GM21723 (cell line): ENCODE measurements around the gene WNT10A.
"Not testable (repeated sequence)": the region's sequence is repeated elsewhere in the genome, so short reads cannot be mapped to it uniquely, and the experiment has no call there.

Experiments
- ATAC-seq: cut with Tn5 transposase; IDR thresholded peaks from one replicate; pipeline ENCODE4 v1.9.1; 2021; ENCODE audit warnings: mild to moderate bottlenecking, moderate library complexity; ENCODE audit not compliant: unreplicated experiment

The WNT10A gene

GRCh38 chr2:218880102-218880858 is at the start of gene WNT10A:
TSS of gene WNT10A (plus strand) at chr2:218880852. CDS start at chr2:218880996, 144 bp downstream.
- ATAC-seq, result peak; percentile 74

GRCh38 chr2:218831378-218831990 is 49.2 kb upstream of the WNT10A start, which contains the start of gene PRKAG3:
TSS of gene PRKAG3 (minus strand) at chr2:218831803.
- ATAC-seq, result no peak

DNA sequence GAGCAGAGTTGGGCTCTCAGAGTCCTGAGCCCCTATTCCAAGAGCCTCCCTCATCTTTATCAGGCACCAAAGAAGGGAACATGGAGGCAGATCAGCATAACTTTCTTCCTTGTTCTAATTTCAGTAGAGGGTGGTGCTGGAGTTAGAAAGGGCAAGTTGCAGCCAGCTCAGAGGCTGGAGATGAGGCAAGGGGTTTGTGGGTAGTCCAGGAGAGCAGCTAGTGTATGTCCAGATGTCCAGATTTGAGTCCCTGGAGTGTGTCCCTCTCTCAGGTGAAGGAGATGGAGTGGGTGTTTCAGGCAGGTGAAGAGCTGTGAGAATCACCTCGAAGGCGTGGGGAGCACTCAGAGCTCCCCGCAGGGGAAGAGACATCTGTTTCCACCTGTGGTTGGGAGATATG is 48.6 kb upstream of the WNT10A start:
- no peak for ATAC-seq

GRCh38 chr2:218832520-218832919 is 48.1 kb upstream of the WNT10A start:
- ATAC-seq, result no peak

DNA sequence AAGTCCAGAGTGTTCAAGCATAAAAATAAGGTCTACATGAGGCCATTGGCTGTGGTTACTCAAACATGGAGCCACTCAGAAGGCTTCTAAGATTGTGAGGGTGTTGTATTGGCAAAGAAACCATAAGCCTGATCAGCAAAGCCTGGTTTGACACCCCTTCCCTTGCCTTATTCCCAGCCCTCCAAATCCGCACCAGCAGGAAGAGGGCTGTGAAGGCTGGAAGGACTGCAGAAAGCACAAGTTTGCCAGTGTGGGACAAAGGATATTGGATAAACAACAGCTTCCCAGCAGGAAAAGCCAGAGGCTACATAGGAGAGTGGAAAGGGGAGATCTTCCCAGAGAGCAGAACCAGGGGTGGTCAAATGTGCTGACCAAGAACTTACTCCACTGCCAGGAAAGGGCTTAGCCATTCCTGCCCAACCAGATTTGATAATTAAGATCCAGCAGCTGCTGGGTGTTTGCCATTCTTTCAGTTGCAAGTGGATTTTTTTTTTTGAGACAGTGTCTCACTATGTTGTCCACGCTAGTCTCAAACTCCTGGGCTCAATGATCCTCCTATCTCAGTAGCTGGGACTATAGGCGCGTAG is 47.5 kb upstream of the WNT10A start:
- ATAC-seq, result no peak

- ATAC-seq, result no peak
These were observed 46.0 kb upstream of the WNT10A start for GRCh38 chr2:218834685-218835084.

DNA sequence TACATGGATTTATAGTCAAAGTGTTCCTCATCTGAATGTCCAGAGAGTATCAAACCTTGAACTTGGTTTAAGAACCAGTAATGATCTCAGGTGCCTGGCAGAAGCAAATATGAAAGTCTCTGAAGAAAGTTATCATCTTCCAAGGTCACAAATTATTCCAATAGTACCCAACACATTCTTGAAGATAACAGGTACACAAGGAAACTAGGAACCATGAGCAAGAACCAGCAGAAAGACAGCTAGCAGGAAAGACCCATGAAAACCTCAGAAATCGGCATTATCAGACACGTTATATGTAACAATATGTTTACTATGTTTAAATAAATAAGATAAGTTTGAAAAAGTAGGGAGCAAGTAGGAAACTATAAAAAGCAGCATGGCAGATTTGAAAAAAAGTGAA is 43.2 kb upstream of the WNT10A start:
- no peak for ATAC-seq

- ATAC-seq, result no peak
These were observed 41.2 kb upstream of the WNT10A start for GRCh38 chr2:218839430-218839829.

GRCh38 chr2:218839888-218840287 is 40.8 kb upstream of the WNT10A start:
- ATAC-seq, result no peak

DNA sequence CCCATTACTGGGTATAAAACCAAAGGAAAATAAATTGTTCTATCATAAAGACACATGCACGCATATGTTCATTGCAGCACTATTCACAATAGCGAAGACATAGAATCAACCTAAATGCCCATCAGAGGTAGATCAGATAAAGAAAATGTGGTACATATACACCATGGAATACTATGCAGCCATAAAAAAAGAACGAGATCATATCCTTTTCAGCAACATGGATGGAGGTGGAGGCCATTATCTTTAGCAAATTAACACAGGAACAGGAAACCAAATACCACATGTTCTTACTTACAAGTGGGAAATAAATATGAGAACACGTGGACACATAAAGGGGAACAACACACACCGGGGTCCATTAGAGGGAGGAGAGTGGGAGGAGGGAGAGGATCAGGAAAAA is 36.3 kb upstream of the WNT10A start:
- not testable (repeated sequence) for ATAC-seq

DNA sequence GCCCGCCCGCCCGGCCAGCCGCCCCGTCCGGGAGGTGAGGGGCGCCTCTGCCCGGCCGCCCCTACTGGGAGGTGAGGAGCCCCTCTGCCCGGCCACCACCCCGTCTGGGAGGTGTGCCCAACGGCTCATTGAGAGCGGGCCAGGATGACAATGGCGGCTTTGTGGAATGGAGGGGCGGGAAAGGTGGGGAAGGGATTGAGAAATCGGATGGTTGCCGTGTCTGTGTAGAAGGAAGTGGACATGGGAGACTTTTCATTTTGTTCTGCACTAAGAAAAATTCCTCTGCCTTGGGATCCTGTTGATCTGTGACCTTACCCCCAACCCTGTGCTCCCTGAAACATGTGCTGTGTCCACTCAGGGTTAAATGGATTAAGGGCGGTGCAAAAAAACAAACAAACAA is 33.7 kb upstream of the WNT10A start:
- not testable (repeated sequence) for ATAC-seq

- ATAC-seq, result no peak
These were observed 30.9 kb upstream of the WNT10A start for GRCh38 chr2:218849721-218850120.

- no peak for ATAC-seq
These were observed 29.9 kb upstream of the WNT10A start for GRCh38 chr2:218850796-218851195.

DNA sequence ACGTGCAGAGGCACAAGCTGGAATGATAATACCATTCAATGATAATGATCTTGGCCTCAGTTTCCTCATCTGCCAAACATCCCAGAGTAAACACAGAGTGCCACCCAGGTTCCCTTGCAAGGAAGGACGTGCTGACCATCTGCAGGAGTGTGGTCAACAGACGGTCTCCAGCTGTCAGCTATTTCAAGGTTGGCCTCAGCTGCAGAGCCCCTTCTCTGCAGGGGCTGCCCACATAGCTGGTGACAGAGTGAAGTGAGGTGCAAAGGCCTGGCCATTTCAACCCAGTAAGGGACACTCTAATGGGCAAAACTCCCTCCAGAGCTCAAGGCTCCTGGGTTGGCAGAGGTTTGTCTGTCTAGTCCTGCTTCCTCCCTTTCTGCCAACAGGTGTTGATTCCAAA is 29.4 kb upstream of the WNT10A start:
- ATAC-seq, result no peak

DNA sequence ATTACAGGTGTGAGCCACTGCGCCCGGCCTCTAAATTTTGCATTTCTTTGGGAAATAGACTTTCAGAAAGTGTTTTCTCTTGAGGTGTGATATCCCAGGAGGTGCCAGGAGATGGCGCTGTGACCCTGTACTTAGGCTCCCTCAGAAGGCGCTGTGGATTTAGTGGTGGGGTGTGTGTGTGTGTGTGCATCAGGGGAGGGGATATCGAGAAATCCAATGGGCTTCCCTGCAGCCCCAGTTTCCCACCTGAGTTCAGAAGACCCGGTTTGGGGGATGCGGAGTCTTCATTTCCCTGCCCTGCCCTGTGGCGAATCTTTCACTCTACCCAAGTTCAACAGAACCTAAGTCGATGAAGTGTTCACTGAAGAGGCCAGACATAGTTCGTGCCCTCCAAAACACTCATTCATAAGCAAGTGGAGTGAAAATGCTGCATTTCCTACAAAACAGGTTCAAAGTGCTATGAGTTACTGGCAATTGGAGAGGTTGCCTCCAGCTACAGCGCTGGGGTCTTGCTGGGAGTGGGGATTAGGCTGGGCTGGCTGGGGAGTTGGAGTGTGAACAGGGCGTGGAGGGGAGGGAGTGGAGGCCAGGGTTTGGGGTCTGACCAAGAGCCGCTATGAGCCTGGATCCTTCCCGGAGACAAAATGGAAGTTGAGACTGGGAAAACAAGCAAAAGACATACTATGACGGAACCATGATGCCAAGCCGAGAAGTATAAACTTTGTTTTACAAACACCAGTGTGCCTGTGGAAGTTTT is 27.6 kb upstream of the WNT10A start:
- ATAC-seq, result no peak

GRCh38 chr2:218853766-218854165 is 26.9 kb upstream of the WNT10A start:
- no peak for ATAC-seq

DNA sequence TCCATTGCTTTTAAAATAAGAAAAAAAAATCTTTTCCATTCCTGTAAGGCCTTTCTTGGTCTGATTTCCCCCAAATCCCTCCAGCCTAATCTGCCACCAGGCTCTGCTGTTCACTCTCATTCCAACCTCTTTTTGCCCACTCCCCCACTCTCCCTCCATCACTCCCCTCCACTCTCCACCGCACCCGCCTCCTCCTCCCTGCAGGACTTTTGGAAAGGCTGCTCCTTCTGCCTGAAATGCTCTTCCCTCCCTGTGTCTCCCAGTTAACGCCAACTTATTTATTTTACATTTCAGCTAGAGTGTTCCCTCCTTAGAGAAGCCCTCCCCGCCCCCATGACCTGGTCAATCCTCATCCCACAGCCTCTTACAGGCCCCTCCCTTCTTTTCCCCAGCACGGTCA is 25.8 kb upstream of the WNT10A start:
- no peak for ATAC-seq

- ATAC-seq, result no peak
These were observed 25.1 kb upstream of the WNT10A start for GRCh38 chr2:218855305-218856166.

DNA sequence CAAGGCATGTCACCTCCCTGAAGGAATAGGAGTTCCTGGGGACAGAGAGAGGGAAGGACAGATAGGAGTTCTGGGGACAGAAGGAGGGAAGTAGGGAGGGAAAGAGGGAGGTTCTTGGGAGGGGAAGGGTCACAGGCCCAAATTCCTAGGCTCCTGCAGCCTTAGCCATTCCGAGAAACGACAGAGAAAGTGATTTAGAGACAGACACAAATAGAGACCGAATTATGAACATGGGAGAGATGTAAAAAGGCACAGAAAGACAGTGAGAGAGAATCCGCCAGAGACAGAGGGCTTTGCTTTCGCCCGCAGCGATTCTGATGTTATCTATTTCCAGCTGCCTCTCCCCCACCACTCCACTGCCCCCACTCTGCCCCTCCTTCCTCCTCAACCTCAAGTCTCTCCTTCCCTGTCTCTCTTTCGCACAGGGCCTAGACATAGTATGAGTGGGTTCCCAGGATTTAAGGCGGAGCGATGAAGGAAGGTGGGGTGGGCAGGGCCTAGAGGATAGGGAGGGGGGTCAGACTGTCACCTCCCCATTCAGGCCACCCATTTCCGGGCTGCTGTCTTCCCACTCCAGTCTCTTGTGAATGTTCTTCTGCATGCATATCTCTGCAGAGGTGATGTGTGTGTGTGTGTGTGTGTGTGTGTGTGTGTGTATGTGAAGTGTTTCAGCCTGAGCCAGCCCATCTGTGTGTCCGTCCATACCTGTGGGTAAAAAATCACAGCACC is 24.3 kb upstream of the WNT10A start:
- ATAC-seq, result no peak

GRCh38 chr2:218856896-218857243 is 23.8 kb upstream of the WNT10A start:
- no peak for ATAC-seq
